Neural progenitor cell (in vitro differentiated cells): ENCODE measurements around the gene DLK1. TPM values are rescaled to one million over a fixed set of nuclear protein-coding genes. Genes with fewer than 3 reads are reported as not detected.

Experiments
- DNase-seq: peaks from one replicate; pipeline ENCODE4 v3.0.0-alpha.2; 2016; ENCODE audit warnings: low spot score
- H2AFZ ChIP-seq: fragments of 200-600 bp; sonication (generic); replicated peaks from 2 replicates; pipeline ENCODE4 v1.6.1; 2016; ENCODE audit warnings: antibody characterized with exemption
- H3F3A ChIP-seq: fragments of 200-600 bp; sonication (generic); 2 replicates; pipeline ENCODE4 v1.6.1; 2016; ENCODE audit warnings: antibody characterized with exemption, low read depth
- H3K27ac ChIP-seq: fragments of 200-600 bp; sonication (generic); 2 replicates; pipeline ENCODE4 v1.5.1; 2016; ENCODE audit warnings: mild to moderate bottlenecking
- H3K27me3 ChIP-seq: fragments of 200-600 bp; sonication (generic); 2 replicates; pipeline ENCODE4 v1.6.1; 2016; ENCODE audit warnings: mild to moderate bottlenecking, moderate library complexity
- H3K36me3 ChIP-seq: fragments of 200-600 bp; sonication (generic); 2 replicates; pipeline ENCODE4 v1.5.1; 2016
- H3K4me1 ChIP-seq: fragments of 200-600 bp; sonication (generic); 2 replicates; pipeline ENCODE4 v1.6.1; 2016; ENCODE audit warnings: mixed run types
- H3K4me2 ChIP-seq: fragments of 200-600 bp; sonication (generic); 2 replicates; pipeline ENCODE4 v1.6.1; 2016
- H3K4me3 ChIP-seq: fragments of 200-600 bp; sonication (generic); 2 replicates; pipeline ENCODE4 v1.5.1; 2016
- H3K79me2 ChIP-seq: fragments of 200-600 bp; sonication (generic); 2 replicates; pipeline ENCODE4 v1.6.1; 2016; ENCODE audit warnings: low read depth
- H3K9ac ChIP-seq: fragments of 200-600 bp; sonication (generic); 2 replicates; pipeline ENCODE4 v1.6.1; 2016
- H3K9me3 ChIP-seq: fragments of 200-600 bp; sonication (generic); 2 replicates; pipeline ENCODE4 v1.5.1; 2016; ENCODE audit warnings: low read depth
- H4K20me1 ChIP-seq: fragments of 200-600 bp; sonication (generic); 2 replicates; pipeline ENCODE4 v1.6.1; 2016; ENCODE audit warnings: low read depth
- H3K27ac Mint-ChIP-seq: 3 replicates; pipeline ENCODE4 v1.8.0; 2021; ENCODE audit warnings: mixed read lengths
- H3K27me3 Mint-ChIP-seq: 2 replicates; pipeline ENCODE4 v1.8.0; 2022; ENCODE audit warnings: low read depth, mild to moderate bottlenecking, inconsistent platforms, moderate library complexity, mixed read lengths; ENCODE audit not compliant: insufficient read depth
- H3K36me3 Mint-ChIP-seq: 3 replicates; pipeline ENCODE4 v1.8.0; 2021; ENCODE audit warnings: mixed read lengths
- H3K4me1 Mint-ChIP-seq: 3 replicates; pipeline ENCODE4 v1.8.0; 2021; ENCODE audit warnings: mixed read lengths
- H3K4me3 Mint-ChIP-seq: 3 replicates; pipeline ENCODE4 v1.8.0; 2021; ENCODE audit warnings: mild to moderate bottlenecking, moderate library complexity, mixed read lengths
- H3K9me3 Mint-ChIP-seq: 3 replicates; pipeline ENCODE4 v1.8.0; 2020; ENCODE audit warnings: mixed read lengths
- CTCF ChIP-seq: fragments of 200-600 bp; sonication (generic); IDR thresholded peaks from 2 replicates; pipeline ENCODE4 v1.5.1; 2017; ENCODE audit warnings: antibody characterized with exemption, mild to moderate bottlenecking
- EZH2 ChIP-seq: fragments of 200-600 bp; sonication (generic); IDR thresholded peaks from 2 replicates; pipeline ENCODE4 v1.6.1; 2017; ENCODE audit warnings: antibody characterized with exemption, mild to moderate bottlenecking, moderate library complexity
- EZH2phosphoT487 ChIP-seq: fragments of 200-600 bp; sonication (generic); IDR thresholded peaks from 2 replicates; pipeline ENCODE4 v1.6.1; 2017; ENCODE audit warnings: antibody characterized with exemption
- total RNA-seq: library from RNA; depleted of rRNA; stranded (reverse); fragments of >200 nt; gene quantifications from 2 replicates; pipeline ENCODE4 v1.2.3, GENCODE V29; 2015; ENCODE audit warnings: low replicate concordance

Gene DLK1
- total RNA-seq, 1 donor from 2014 or later, result 312 TPM

DNA sequence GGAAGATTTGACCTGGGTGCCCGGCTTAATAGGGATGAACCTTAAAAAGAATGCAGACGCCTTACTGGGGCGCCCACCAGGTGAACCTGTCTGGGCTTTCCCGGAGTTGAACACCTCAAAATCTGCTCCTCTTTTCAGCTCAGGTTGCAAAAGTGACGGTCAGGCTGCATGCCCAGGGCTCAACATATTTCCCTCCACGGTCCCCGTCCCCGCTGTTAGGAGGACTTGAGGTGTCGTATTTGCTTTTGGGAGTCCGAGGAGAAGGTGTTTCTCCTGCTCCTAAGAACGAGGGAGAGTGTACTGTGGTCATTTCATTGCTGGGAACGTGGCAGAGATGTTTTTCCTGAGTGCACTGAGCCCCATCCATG lies 1.2 kb downstream of the DLK1 start:
- peak overlapping the region; percentile 65 for H3K9ac ChIP-seq

DNA sequence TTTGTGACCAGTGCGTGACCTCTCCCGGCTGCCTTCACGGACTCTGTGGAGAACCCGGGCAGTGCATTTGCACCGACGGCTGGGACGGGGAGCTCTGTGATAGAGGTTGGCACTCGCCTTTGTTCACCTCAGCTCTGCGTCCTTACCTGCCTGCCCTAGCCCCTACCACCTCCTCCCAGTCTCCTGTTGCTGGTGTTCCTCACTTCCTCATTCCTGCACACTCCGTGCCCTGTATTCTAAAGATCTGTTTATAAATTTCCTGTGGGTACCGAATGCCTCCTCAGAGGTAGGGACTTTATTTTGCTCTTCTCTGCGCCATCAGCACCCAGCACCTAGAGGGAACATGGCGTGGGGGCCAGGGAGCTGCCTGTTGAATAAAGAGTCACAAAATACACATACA lies 2.3 kb downstream of the DLK1 start:
- Histone ChIP-seq H3K4me1 (peaks cover 57% of the 10 kb centered on the region), H3K9me3 (no peaks in the 10 kb centered on the region), H3K4me3 (peak overlapping the region; percentile 97), H3K4me2 (peak overlapping the region; percentile 93), H3K27me3 (peaks cover 18% of the 10 kb centered on the region), H3K27ac (peak overlapping the region; percentile 45), H4K20me1 (peaks cover 59% of the 10 kb centered on the region), H3F3A (peaks cover 63% of the 10 kb centered on the region), H2AFZ (no peak overlapping the region), H3K9ac (no peak overlapping the region), H3K79me2 (peaks cover 59% of the 10 kb centered on the region), H3K36me3 (no peaks in the 10 kb centered on the region)
- peaks cover 3% of the 10 kb centered on the region for H3K9me3 Mint-ChIP-seq
- peaks cover 59% of the 10 kb centered on the region for H3K4me1 Mint-ChIP-seq
- TF ChIP-seq CTCF, result no peak
- no peak for TF ChIP-seq EZH2
- TF ChIP-seq EZH2phosphoT487, result no peak
- no peak overlapping the region for H3K27ac Mint-ChIP-seq
- peaks cover 40% of the 10 kb centered on the region for H3K27me3 Mint-ChIP-seq
- DNase-seq, result no peak
- H3K36me3 Mint-ChIP-seq, result no peaks in the 10 kb centered on the region
- peak overlapping the region; percentile 15 for H3K4me3 Mint-ChIP-seq

More for the DNA sequence above, 1.2 kb downstream of the DLK1 start:
- peaks cover 60% of the 10 kb centered on the region for H3F3A ChIP-seq
- H2AFZ ChIP-seq, result no peak overlapping the region
- no peaks in the 10 kb centered on the region for H3K36me3 ChIP-seq
- H3K27me3 Mint-ChIP-seq, result peaks cover 41% of the 10 kb centered on the region
- no peak overlapping the region for H3K27ac Mint-ChIP-seq
- peaks cover 59% of the 10 kb centered on the region for H3K79me2 ChIP-seq
- TF ChIP-seq EZH2phosphoT487 (no peak), EZH2 (no peak), CTCF (no peak)
- H3K4me2 ChIP-seq, result peak overlapping the region; percentile 93
- no peaks in the 10 kb centered on the region for H3K9me3 ChIP-seq
- H3K27ac ChIP-seq, result peak overlapping the region; percentile 66
- no peak for DNase-seq
- H3K36me3 Mint-ChIP-seq, result no peaks in the 10 kb centered on the region
- H3K9me3 Mint-ChIP-seq, result peaks cover 3% of the 10 kb centered on the region
- H3K4me3 Mint-ChIP-seq, result peak overlapping the region; percentile 85
- H3K4me1 ChIP-seq, result peaks cover 68% of the 10 kb centered on the region
- H3K4me3 ChIP-seq, result peak overlapping the region; percentile 97
- H3K4me1 Mint-ChIP-seq, result peaks cover 68% of the 10 kb centered on the region
- H4K20me1 ChIP-seq, result peaks cover 51% of the 10 kb centered on the region
- H3K27me3 ChIP-seq, result peaks cover 18% of the 10 kb centered on the region

DNA sequence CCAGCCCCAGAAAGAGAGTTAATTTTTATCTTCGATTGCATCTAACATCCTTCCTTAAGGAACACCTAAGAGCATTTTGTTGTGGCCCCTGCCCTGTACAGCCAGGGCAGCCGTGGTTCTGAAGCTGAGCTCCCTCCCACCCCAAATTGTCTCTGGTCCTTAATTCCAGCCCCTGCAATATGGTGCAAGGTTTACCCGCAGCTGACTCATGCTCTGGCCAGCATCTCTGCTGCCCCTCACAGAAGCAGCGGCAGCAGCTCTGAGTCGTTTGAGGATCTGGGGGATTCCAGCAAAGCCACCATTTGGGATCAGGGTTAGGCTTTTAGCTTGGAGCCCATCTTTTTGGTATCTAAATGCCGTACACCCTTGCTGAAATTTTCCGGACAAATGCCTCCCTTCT lies 3.3 kb downstream of the DLK1 start:
- H3F3A ChIP-seq, result peaks cover 70% of the 10 kb centered on the region
- H2AFZ ChIP-seq, result no peak overlapping the region
- TF ChIP-seq EZH2 (no peak), EZH2phosphoT487 (no peak), CTCF (no peak)
- no peaks in the 10 kb centered on the region for H3K36me3 ChIP-seq
- H3K9ac ChIP-seq, result no peak overlapping the region
- peaks cover 53% of the 10 kb centered on the region for H3K4me1 ChIP-seq
- H3K27me3 Mint-ChIP-seq, result peaks cover 40% of the 10 kb centered on the region
- H3K27ac ChIP-seq, result peak overlapping the region; percentile 56
- H3K27me3 ChIP-seq, result peaks cover 18% of the 10 kb centered on the region
- no peak overlapping the region for H3K4me3 Mint-ChIP-seq
- peak overlapping the region; percentile 93 for H3K4me2 ChIP-seq
- peaks cover 3% of the 10 kb centered on the region for H3K9me3 Mint-ChIP-seq
- peaks cover 59% of the 10 kb centered on the region for H4K20me1 ChIP-seq
- H3K27ac Mint-ChIP-seq, result no peak overlapping the region
- no peak overlapping the region for H3K4me3 ChIP-seq
- no peaks in the 10 kb centered on the region for H3K9me3 ChIP-seq
- DNase-seq, result no peak
- no peaks in the 10 kb centered on the region for H3K36me3 Mint-ChIP-seq
- peaks cover 59% of the 10 kb centered on the region for H3K79me2 ChIP-seq
- peaks cover 55% of the 10 kb centered on the region for H3K4me1 Mint-ChIP-seq
